Naive thymus-derived CD4-positive, alpha-beta T cell (primary cell): ENCODE results near the gene LHFPL3. TPM values are rescaled to one million over a fixed set of nuclear protein-coding genes. Genes with fewer than 3 reads are reported as not detected.

ENCODE experiments used
- ATAC-seq: fragments of 150-1000 bp; cut with Tn5 transposase; 2 replicates; pipeline ENCODE4 v1.10.0; 2021; ENCODE audit warnings: mild to moderate bottlenecking, moderate library complexity
- CTCF ChIA-PET: fragments of 350-600 bp; sonication (Branson Sonifier 250); formaldehyde crosslinking; loops from one replicate; lab custom pipeline; 2021; ENCODE audit warnings: antibody characterized with exemption; lab: Charles Lee
- POLR2A ChIA-PET: fragments of 350-600 bp; sonication (Branson Sonifier 250); formaldehyde crosslinking; loops from one replicate; lab custom pipeline; 2021; ENCODE audit warnings: antibody characterized with exemption, inconsistent platforms; lab: Charles Lee
- DNase-seq, 9 donors: peaks; one replicate each; pipeline versions ENCODE4 v3.0.0 to v3.0.0-alpha.2; 2020 to 2022; ENCODE audit warnings: mixed read lengths in 1 of 9
- H3K27ac ChIP-seq: one replicate; pipeline ENCODE4 v1.7.0; 2013; ENCODE audit warnings: mild to moderate bottlenecking, low read depth, low read length, moderate library complexity
- H3K27me3 ChIP-seq, 2 donors: one replicate each; pipeline ENCODE4 v1.7.0; 2013; ENCODE audit warnings: low read length in 2 of 2, mild to moderate bottlenecking in 2 of 2, moderate library complexity in 2 of 2; ENCODE audit not compliant: control insufficient read depth in 2 of 2, insufficient read depth in 2 of 2
- H3K36me3 ChIP-seq, 3 experiments: 1 replicate in 2 of 3; 2 replicates in 1 of 3; pipeline ENCODE4 v1.7.0; 2013; ENCODE audit warnings: low read length in 3 of 3, mild to moderate bottlenecking in 3 of 3, moderate library complexity in 1 of 3; ENCODE audit not compliant: insufficient read depth in 3 of 3, control insufficient read depth in 2 of 3
- H3K4me1 ChIP-seq, 2 donors: one replicate each; pipeline ENCODE4 v1.7.0; 2013; ENCODE audit warnings: low read length in 2 of 2, mild to moderate bottlenecking in 2 of 2, moderate library complexity in 1 of 2; ENCODE audit not compliant: control insufficient read depth in 2 of 2, insufficient read depth in 2 of 2
- H3K4me3 ChIP-seq: 2 replicates; pipeline ENCODE4 v1.7.0; 2013; ENCODE audit warnings: mild to moderate bottlenecking, low read length
- H3K9me3 ChIP-seq, 3 experiments: 1 replicate in 2 of 3; 2 replicates in 1 of 3; pipeline ENCODE4 v1.7.0; 2013; ENCODE audit warnings: low read length in 3 of 3; ENCODE audit not compliant: control insufficient read depth in 2 of 3
- H3K27ac Mint-ChIP-seq, 9 donors: one replicate each; pipeline ENCODE4 v1.8.0; 2020 to 2022; ENCODE audit warnings: mixed read lengths in 9 of 9, mild to moderate bottlenecking in 8 of 9, moderate library complexity in 5 of 9, inconsistent platforms in 2 of 9
- H3K27me3 Mint-ChIP-seq, 5 donors: one replicate each; pipeline ENCODE4 v1.8.0; 2021 to 2022; ENCODE audit warnings: mixed read lengths in 5 of 5, mild to moderate bottlenecking in 1 of 5
- H3K36me3 Mint-ChIP-seq, 5 donors: one replicate each; pipeline ENCODE4 v1.8.0; 2020 to 2022; ENCODE audit warnings: mixed read lengths in 5 of 5, mild to moderate bottlenecking in 3 of 5, inconsistent platforms in 1 of 5
- H3K4me1 Mint-ChIP-seq, 7 donors: one replicate each; pipeline ENCODE4 v1.8.0; 2020 to 2022; ENCODE audit warnings: mixed read lengths in 7 of 7, mild to moderate bottlenecking in 3 of 7, inconsistent platforms in 1 of 7
- H3K4me3 Mint-ChIP-seq, 10 donors: one replicate each; pipeline ENCODE4 v1.8.0; 2020 to 2022; ENCODE audit warnings: mild to moderate bottlenecking in 10 of 10, mixed read lengths in 10 of 10, moderate library complexity in 6 of 10, inconsistent platforms in 2 of 10
- H3K9me3 Mint-ChIP-seq, 11 donors: one replicate each; pipeline ENCODE4 v1.8.0; 2020 to 2022; ENCODE audit warnings: mixed read lengths in 11 of 11, mild to moderate bottlenecking in 4 of 11, inconsistent platforms in 1 of 11, moderate library complexity in 1 of 11
- intact Hi-C, 2 donors: fragments of 100-400 bp; cut with micrococcal nuclease; formaldehyde crosslinking; loops; one replicate each; pipeline ENCODE4 v1.15.1; 2023
- polyA plus RNA-seq, 2 donors: library from polyadenylated mRNA; unstranded; fragments of 300-500 nt; fragmentation: Illumina TruSeq; gene quantifications; one replicate each; pipeline ENCODE4 v1.2.3, GENCODE V29; 2021
- total RNA-seq, 6 experiments: library from RNA in 5 of 6; stranded (reverse) in 5 of 6; gene quantifications; 1 replicate in 5 of 6; 2 replicates in 1 of 6; pipeline ENCODE4 v1.2.3 and lab custom pipeline; 2021 to 2026

LHFPL3 gene
- total and polyA plus RNA-seq, 7 experiments from 2014 or later = not detected

DNA sequence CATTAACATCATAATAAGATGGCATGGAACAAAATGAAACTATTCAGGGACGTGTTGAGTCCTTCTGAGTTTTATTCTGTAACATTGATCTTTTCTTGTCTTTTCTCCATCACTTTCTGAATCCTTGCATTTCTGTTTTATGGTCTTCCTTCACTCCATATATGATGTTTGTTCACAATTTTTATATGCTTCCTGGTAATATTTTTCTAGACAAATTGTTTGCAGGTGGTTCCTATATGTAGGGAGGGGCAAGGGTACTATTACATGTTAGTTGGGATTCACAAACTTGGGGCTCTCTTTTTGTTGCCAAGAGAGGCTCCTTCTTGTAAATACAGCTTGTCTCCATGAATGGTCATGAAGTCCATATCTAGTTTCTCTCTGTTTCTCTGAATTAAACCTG, 159.2 kb downstream of the LHFPL3 start:
- no peaks in the 10 kb centered on the region for H3K4me1 Mint-ChIP-seq
- Histone ChIP-seq H3K27me3 (no peaks in the 10 kb centered on the region), H3K9me3 (no peaks in the 10 kb centered on the region), H3K4me1 (no peaks in the 10 kb centered on the region), H3K36me3 (no peaks in the 10 kb centered on the region), H3K4me3 (no peak overlapping the region), H3K27ac (no peak overlapping the region)
- DNase-seq (no peak), ATAC-seq (no peak)
- ChIA-PET POLR2A (no interaction called here), CTCF (no interaction called here)
- peaks cover 0 to 4% (median 0%) of the 10 kb centered on the region in 11 donors for H3K9me3 Mint-ChIP-seq
- peaks cover 0 to 10% (median 4%) of the 10 kb centered on the region in 5 donors for H3K27me3 Mint-ChIP-seq
- no peak overlapping the region for H3K27ac Mint-ChIP-seq
- no peak overlapping the region for H3K4me3 Mint-ChIP-seq
- H3K36me3 Mint-ChIP-seq = no peaks in the 10 kb centered on the region
- intact Hi-C loops = no loop called here

DNA sequence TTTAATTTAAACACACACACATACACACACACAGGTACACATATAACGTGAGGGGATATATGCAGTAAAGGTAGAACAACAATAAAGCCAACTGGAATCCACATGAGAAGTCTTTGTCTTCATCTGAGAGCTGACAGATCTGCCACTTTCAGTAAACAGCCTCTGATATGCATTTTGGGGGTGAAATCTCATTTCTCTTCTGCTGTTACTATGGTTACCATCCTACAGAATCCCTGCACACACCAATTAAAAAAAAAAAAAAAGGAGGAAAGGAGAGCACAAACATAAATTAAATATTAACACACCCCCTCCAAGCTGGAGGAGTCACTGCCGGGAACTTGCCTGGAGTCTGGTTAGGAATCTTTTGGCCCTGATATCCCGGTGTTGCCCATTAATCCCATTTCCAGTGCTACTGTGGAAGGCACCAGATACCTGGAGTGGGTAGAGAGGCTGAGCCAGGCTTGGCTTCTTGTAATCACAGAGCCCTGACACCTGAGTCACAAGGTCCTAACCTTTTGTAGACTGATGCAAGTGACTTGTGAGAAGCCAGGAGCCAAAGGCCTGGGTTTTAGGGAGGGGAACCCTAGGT, 169.1 kb downstream of the LHFPL3 start:
- Histone ChIP-seq H3K27me3 (no peaks in the 10 kb centered on the region), H3K4me1 (no peaks in the 10 kb centered on the region), H3K4me3 (no peak overlapping the region), H3K36me3 (no peaks in the 10 kb centered on the region), H3K9me3 (no peaks in the 10 kb centered on the region), H3K27ac (no peak overlapping the region)
- Mint-ChIP-seq H3K27ac (no peak overlapping the region), H3K36me3 (no peaks in the 10 kb centered on the region), H3K9me3 (peaks cover 0 to 9% (median 5%) of the 10 kb centered on the region in 11 donors), H3K4me1 (no peaks in the 10 kb centered on the region), H3K4me3 (no peak overlapping the region), H3K27me3 (peaks cover 0 to 6% (median 0%) of the 10 kb centered on the region in 5 donors)
- ChIA-PET CTCF (no interaction called here), POLR2A (no interaction called here)
- intact Hi-C loops = no loop called here
- no peak for ATAC-seq
- DNase-seq = no peak

DNA sequence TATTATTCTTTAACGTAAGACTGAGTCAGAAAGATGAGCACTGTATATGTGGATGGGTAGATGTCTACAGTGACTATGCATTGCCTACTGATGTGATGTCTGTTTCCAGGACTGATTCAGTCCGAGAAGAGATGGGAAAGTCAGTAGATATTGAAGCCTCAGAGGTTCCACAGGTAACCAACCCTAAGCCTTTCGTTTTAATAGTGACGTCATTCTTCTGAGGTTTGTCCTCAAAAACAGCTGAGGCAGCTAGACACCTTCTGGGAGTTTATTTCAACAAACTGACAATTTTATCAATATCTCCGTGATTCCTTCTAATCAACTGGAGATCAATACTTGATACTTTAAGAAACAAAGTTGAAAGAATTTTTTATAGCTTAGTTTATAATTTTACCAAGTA, 171.6 kb downstream of the LHFPL3 start:
- CTCF ChIA-PET = no interaction called here
- POLR2A ChIA-PET = no interaction called here

DNA sequence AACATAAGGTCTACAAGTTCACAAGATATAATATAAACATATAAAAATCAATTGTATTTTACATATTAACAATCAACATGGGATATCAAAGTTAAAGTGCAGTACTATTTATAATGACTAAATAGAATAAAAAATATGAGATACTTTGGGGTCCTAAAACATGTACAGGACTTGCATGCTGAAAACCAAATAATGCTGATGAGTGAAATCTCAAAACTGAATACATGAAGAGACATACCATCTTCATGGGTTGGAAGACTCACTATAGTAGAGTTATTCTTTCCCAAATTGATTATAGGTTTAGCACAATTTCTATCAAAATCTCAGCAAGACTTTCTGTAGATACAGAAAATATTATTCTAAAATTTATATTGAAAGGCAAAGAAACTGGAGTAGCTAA, 181.5 kb downstream of the LHFPL3 start:
- Mint-ChIP-seq H3K36me3 (no peaks in the 10 kb centered on the region), H3K27ac (no peak overlapping the region), H3K4me1 (no peaks in the 10 kb centered on the region), H3K27me3 (peaks cover 0 to 6% (median 0%) of the 10 kb centered on the region in 5 donors), H3K4me3 (no peak overlapping the region), H3K9me3 (peaks cover 0 to 15% (median 3%) of the 10 kb centered on the region in 11 donors)
- H3K36me3 ChIP-seq = no peaks in the 10 kb centered on the region
- no peak for DNase-seq
- no peak overlapping the region for H3K4me3 ChIP-seq
- no peak overlapping the region for H3K27ac ChIP-seq
- H3K4me1 ChIP-seq = no peaks in the 10 kb centered on the region
- ChIA-PET POLR2A (no interaction called here), CTCF (interaction anchor here (0.6 kb wide), 1 partner anchor 11 kb away, joined by 3 read pairs; no protein-coding TSS in a partner anchor)
- intact Hi-C loops = no loop called here
- H3K9me3 ChIP-seq = no peaks in the 10 kb centered on the region
- no peaks in the 10 kb centered on the region for H3K27me3 ChIP-seq
- ATAC-seq = no peak

More for the DNA sequence above, 171.6 kb downstream of the LHFPL3 start:
- Mint-ChIP-seq H3K9me3 (peaks cover 0 to 5% (median 0%) of the 10 kb centered on the region in 11 donors), H3K4me3 (no peak overlapping the region), H3K36me3 (no peaks in the 10 kb centered on the region), H3K27ac (no peak overlapping the region), H3K4me1 (no peaks in the 10 kb centered on the region), H3K27me3 (peaks cover 0 to 14% (median 0%) of the 10 kb centered on the region in 5 donors)
- Histone ChIP-seq H3K27ac (no peak overlapping the region), H3K4me3 (no peak overlapping the region), H3K4me1 (no peaks in the 10 kb centered on the region), H3K9me3 (no peaks in the 10 kb centered on the region), H3K36me3 (no peaks in the 10 kb centered on the region), H3K27me3 (no peaks in the 10 kb centered on the region)
- DNase-seq = no peak
- ATAC-seq = no peak
- intact Hi-C loops = no loop called here

DNA sequence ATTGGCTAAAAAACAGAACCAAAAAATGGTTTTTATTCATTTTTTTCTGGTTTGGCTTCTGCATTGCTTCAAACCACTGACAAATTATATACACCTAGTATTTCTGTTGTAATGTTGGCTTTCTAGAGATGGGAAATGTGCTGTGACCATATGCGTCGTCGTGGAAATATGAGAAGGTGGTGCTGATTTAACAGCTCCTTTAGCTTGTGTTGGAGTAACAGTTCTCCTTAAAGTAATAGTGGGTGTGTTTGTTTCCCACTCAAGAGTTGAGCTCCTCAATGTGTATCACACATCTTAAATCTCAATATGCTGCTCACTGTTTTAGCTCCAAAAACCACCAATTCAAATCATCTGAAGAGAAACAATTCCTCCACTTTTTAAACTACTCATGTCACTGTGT, 196.4 kb downstream of the LHFPL3 start:
- POLR2A ChIA-PET = no interaction called here
- H3K36me3 ChIP-seq = no peaks in the 10 kb centered on the region
- no peak for ATAC-seq

DNA sequence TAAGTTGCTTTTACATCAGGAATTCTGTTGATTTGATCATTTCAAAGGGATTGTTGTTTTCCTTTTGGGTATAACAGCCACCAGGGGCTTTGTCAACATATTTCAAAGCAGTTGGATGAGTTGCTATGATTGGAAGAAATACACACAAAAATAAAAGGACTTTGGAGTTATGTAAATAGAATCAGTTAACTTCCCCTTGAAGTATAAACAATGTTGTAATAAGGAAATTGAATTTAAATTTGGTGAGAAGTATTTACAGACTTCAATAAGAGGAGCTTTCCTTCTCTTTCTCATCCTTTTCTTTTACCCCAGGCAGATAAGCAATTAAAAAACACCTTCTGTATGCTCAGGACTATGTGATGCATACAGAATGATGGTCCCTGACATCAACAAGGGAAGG, 199.7 kb downstream of the LHFPL3 start:
- no peaks in the 10 kb centered on the region for H3K9me3 ChIP-seq
- no peaks in the 10 kb centered on the region for H3K36me3 ChIP-seq
- Mint-ChIP-seq H3K27ac (no peak overlapping the region), H3K27me3 (peaks cover 0 to 15% (median 0%) of the 10 kb centered on the region in 5 donors), H3K4me3 (no peak overlapping the region), H3K9me3 (peaks cover 0 to 6% (median 0%) of the 10 kb centered on the region in 11 donors), H3K4me1 (no peaks in the 10 kb centered on the region), H3K36me3 (no peaks in the 10 kb centered on the region)
- POLR2A ChIA-PET = no interaction called here
- CTCF ChIA-PET = no interaction called here
- no peaks in the 10 kb centered on the region for H3K4me1 ChIP-seq
- DNase-seq (no peak), ATAC-seq (no peak)
- intact Hi-C loops = no loop called here
- H3K27ac ChIP-seq = no peak overlapping the region
- H3K27me3 ChIP-seq = no peaks in the 10 kb centered on the region
- H3K4me3 ChIP-seq = no peak overlapping the region

More for the DNA sequence above, 196.4 kb downstream of the LHFPL3 start:
- Histone ChIP-seq H3K27me3 (no peaks in the 10 kb centered on the region), H3K4me1 (no peaks in the 10 kb centered on the region), H3K27ac (no peak overlapping the region), H3K4me3 (no peak overlapping the region), H3K9me3 (no peaks in the 10 kb centered on the region)
- H3K4me3 Mint-ChIP-seq = no peak overlapping the region
- H3K27ac Mint-ChIP-seq = no peak overlapping the region
- no peaks in the 10 kb centered on the region for H3K4me1 Mint-ChIP-seq
- no peak for DNase-seq
- H3K9me3 Mint-ChIP-seq = peaks cover 0 to 6% (median 0%) of the 10 kb centered on the region in 11 donors
- intact Hi-C loops = no loop called here
- peaks cover 0 to 15% (median 0%) of the 10 kb centered on the region in 5 donors for H3K27me3 Mint-ChIP-seq
- no peaks in the 10 kb centered on the region for H3K36me3 Mint-ChIP-seq
- CTCF ChIA-PET = no interaction called here

DNA sequence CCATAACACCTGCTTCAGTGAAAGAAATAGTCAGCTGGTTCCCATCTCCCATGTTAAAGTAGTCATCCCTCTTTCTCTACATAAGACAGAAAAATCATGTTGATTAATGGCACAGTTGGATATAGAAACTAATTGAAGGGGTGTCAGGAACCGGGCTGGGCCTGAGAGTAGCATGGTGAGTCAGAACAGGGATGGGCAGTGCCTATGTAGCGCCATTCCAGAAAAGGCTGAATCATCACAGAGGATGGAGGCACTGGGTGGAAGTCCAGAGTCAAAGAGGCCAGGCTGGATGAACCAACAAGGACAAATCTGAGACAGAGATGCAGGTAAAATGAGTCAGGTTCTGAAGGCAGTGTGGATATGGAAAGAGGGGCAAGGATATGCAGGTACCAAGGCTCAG, 201.2 kb downstream of the LHFPL3 start:
- Histone ChIP-seq H3K36me3 (no peaks in the 10 kb centered on the region), H3K27ac (no peak overlapping the region), H3K27me3 (no peaks in the 10 kb centered on the region), H3K4me1 (no peaks in the 10 kb centered on the region), H3K4me3 (no peak overlapping the region), H3K9me3 (no peaks in the 10 kb centered on the region)
- DNase-seq (no peak), ATAC-seq (no peak)
- ChIA-PET CTCF (no interaction called here), POLR2A (no interaction called here)
- no peaks in the 10 kb centered on the region for H3K36me3 Mint-ChIP-seq
- H3K9me3 Mint-ChIP-seq = peaks cover 0 to 6% (median 0%) of the 10 kb centered on the region in 11 donors
- intact Hi-C loops = no loop called here
- H3K4me1 Mint-ChIP-seq = no peaks in the 10 kb centered on the region
- H3K27ac Mint-ChIP-seq = no peak overlapping the region
- peaks cover 0 to 15% (median 0%) of the 10 kb centered on the region in 5 donors for H3K27me3 Mint-ChIP-seq
- H3K4me3 Mint-ChIP-seq = no peak overlapping the region
